Amniotic epithelial cell (primary cell): ENCODE data around the gene PTPN23.

Experiments
- DNase-seq: peaks from one replicate; pipeline ENCODE4 v3.0.0-alpha.2; 2010; ENCODE audit warnings: low read depth

The PTPN23 gene

GRCh38 chr3:47407237-47407636 lies 26.4 kb downstream of the PTPN23 start:
- no peak for DNase-seq

- DNase-seq = peak; percentile 17
Observed at GRCh38 chr3:47407896-47408838, 27.3 kb downstream of the PTPN23 start.

GRCh38 chr3:47408839-47409229 lies 28.0 kb downstream of the PTPN23 start:
- no peak for DNase-seq

GRCh38 chr3:47409284-47409683 lies 28.5 kb downstream of the PTPN23 start:
- no peak for DNase-seq

- DNase-seq = no peak
Observed at GRCh38 chr3:47409688-47410416, 29.0 kb downstream of the PTPN23 start.

- no peak for DNase-seq
Observed at GRCh38 chr3:47410417-47410720, 29.5 kb downstream of the PTPN23 start.

GRCh38 chr3:47410801-47411646 lies 30.2 kb downstream of the PTPN23 start:
- DNase-seq = no peak

- DNase-seq = no peak
Observed at GRCh38 chr3:47411696-47412452, 31.1 kb downstream of the PTPN23 start.

- no peak for DNase-seq
Observed at GRCh38 chr3:47412453-47412756, 31.6 kb downstream of the PTPN23 start.

- no peak for DNase-seq
Observed at GRCh38 chr3:47412842-47413520, 32.2 kb downstream of the PTPN23 start.

- no peak for DNase-seq
Observed at GRCh38 chr3:47413751-47414150, 32.9 kb downstream of the PTPN23 start.

- DNase-seq = no peak
Observed at GRCh38 chr3:47414161-47414564, 33.3 kb downstream of the PTPN23 start.

GRCh38 chr3:47414666-47415587 lies 34.1 kb downstream of the PTPN23 start:
- DNase-seq = no peak

GRCh38 chr3:47416041-47416440 lies 35.2 kb downstream of the PTPN23 start:
- no peak for DNase-seq

- DNase-seq = no peak
Observed at GRCh38 chr3:47418167-47419082, 37.6 kb downstream of the PTPN23 start.

GRCh38 chr3:47419083-47420043 lies 38.5 kb downstream of the PTPN23 start:
- DNase-seq = no peak

GRCh38 chr3:47420044-47420430 lies 39.2 kb downstream of the PTPN23 start:
- no peak for DNase-seq
